NCI-H2196 (cell line): ENCODE data around the gene F11R.
"Not testable (repeated sequence)": the region's sequence is repeated elsewhere in the genome, so short reads cannot be mapped to it uniquely, and the experiment has no call there.

Source experiments
- DNase-seq: peaks from one replicate; lab custom pipeline; 2025; ENCODE audit not compliant: unreplicated experiment; lab: John Stamatoyannopoulos, UW

F11R gene

DNA sequence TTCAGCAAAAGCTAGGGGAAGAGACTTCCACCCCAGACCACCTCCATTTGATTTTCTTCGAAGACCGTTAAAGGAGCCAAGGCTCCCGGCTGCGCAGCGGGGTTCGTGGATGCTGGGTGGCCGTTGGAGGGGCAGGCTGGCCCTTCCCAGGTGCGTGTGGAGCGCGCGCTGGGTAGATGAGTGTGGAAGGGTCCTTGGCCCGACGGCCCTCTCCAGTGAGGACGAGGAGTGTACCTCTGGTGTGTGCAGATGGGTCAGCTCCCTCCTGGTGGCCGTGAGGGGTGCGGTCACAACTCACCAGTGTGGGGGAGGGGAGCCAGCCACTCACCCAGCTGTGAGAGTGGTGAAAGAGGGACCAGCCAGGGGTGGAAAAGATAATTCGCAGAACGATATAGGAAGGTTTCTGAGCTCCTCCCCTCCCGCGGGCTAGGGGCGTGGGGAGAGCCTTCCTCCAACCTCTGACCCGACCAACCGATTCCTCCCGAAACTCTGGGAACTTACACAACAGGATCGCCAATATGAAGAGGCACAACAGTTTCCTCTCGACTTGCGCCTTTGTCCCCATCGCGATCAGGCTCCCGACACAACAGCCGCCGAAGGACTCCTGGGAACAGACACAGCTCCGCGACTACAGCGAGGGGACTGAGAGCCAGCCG is at the start of gene F11R:
Gene F11R, minus strand, starts transcription at position 644 of the 656 bp plus-strand sequence. Its CDS starts 79 bp downstream, at position 565.
- peak; percentile 67 for DNase-seq

DNA sequence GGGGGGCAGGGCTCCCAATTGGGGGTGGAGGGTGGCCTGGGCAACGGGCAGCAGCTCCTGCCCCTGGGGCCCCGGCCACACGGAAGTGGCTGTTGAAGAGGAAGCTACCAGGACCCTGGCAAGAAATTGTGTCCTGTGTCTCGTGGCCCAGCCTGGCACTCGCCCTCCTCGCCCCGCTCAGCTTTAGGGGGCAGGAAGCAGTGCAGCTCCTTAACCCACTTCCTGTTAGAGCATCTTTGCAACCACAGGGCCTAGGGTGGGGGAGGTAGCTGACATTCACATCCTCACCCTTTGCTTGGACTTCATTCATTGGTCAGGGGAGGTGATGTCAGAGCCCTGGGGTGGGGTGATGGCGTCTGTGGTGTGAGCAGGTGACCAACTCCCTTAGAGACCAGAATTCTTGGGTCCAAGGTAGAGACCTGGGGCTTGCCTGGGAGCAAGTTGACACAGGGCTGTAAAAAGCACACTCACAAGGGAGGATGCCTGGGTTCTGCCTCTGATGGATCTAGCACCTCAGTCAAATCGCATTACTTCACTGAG is 48.8 kb upstream of the F11R start, which contains the start of gene ARHGAP30:
Gene ARHGAP30, minus strand, starts transcription at position 161 of the 540 bp plus-strand sequence. CDS start 267 bp downstream, outside the sequence.
- DNase-seq: no peak

DNA sequence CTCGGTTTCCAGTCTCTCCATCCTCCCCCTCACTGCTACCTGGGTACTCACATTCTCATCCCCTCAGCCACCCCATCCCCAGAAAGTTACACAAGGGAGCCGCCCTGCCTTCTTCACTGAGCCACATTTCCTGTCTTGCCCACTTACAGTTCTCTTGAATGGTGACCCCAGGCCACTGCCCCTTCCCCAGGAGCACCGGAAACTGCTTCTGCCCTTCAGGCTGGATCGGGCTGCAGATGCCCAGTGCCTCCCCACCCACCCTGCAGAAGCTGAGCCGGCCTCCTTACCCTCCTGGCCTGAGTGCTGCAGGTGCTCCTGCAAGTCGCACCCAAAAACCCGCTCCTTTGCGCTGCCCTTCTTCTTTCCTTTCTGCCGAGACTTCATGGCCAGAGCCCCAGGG is 48.3 kb upstream of the F11R start:
- no peak for DNase-seq

DNA sequence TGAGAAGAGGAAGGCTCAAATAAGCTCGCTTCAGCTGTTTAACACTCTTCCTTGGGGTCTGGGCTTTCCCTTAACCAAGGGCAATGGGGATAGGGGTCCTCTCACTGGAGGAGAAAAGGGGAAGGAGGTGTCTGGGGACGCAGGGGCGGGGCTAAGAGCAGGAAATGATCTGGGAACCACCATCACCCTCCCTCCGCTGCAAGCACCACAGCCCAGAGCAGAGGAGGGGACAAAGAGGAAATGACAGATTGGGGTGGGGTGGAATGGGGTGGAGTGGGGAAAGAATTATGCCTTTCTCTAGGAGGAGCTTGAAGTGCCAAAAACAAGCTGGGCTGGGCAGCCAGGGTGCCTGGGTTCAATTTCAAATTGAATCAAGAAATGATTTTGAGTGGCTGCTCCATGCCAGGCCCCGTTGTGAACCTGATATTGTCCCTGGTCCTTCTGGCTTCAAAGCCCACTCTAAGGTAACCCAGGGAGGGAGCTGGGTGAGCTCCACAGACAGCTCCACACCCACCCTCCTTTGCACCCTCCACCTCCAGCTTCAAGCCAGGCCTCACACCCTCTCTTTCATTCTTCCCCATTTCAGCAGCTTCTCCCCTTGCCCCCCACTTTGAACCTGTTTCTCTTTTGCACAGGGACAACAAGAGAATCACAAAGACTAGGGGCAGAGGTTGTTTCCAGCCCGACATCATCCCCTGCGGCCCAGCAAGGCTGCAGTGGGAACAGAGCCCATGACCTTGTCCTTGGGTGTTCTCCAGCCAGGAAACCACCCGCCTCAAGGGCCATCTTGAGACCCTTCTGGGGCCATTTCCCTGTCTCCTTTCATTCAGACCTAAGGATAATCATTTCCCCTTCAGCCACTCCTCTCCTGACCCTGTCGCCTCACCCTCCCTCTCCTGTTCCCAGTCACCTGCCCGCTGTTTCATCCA is 47.6 kb upstream of the F11R start:
- no peak for DNase-seq

- no peak for DNase-seq
Observed at GRCh38 chr1:161066694-161067093, 45.7 kb upstream of the F11R start.

- not testable (repeated sequence) for DNase-seq
Observed at GRCh38 chr1:161065681-161066080, 44.7 kb upstream of the F11R start.

DNA sequence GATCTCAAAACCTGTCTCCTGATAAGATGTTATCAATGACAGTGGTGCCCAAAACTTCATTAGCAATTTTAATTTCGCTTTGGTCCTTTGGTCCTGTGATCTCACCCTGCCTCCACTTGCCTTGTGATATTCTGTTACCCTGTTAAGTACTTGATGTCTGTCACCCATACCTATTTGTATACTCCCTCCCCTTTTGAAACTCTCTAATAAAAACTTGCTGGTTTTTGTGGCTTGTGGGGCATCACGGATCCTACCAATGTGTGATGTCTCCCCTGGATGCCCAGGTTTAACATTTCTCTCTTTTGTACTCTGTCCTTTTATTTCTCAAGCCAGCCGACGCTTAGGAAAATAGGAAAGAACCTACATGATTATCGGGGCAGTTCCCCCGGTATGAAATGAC is 43.0 kb upstream of the F11R start:
- DNase-seq: not testable (repeated sequence)

GRCh38 chr1:161061419-161061818 is 40.5 kb upstream of the F11R start:
- DNase-seq: no peak

- DNase-seq: no peak
Observed at GRCh38 chr1:161059293-161059692, 38.3 kb upstream of the F11R start.

DNA sequence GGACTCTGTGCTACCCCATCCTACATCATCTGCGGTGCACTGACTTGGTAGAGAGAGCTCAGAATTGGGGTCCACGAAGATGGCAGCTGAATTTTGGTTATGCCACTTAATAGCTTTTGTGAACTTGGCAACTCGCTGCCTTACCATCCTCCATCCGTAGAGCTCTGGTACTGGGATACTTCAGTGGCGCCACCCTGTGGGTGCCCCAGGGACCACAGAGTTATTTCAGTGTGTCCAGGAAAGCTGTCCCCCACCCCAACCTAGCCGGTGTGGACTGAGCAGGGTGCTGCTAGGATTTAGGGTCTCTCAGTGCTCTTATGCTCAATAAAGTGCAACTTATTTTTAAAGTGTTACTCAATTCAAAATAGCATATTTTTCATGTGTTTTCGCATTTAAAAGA is 33.9 kb upstream of the F11R start:
- DNase-seq: no peak

GRCh38 chr1:161054232-161054631 is 33.3 kb upstream of the F11R start:
- no peak for DNase-seq

DNA sequence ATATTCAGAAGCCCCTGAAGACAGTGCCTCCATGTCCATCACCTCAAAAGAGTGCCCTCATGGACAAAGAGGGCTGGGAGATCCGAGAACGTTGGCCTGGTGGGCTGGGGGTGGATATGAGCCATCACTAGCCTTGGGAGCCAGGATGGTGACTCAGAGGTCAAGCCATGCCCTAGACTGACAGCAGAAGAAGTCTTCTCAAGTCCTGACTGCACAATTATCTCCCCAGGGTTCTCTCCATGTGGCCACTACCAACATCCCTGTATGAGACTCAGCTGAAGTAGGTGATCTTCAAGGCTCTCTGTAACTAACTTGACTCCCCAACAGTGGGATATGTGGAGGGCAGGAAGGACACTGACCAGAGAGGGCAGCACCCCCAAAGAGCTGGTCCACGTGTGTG is 31.9 kb upstream of the F11R start:
- no peak for DNase-seq

DNA sequence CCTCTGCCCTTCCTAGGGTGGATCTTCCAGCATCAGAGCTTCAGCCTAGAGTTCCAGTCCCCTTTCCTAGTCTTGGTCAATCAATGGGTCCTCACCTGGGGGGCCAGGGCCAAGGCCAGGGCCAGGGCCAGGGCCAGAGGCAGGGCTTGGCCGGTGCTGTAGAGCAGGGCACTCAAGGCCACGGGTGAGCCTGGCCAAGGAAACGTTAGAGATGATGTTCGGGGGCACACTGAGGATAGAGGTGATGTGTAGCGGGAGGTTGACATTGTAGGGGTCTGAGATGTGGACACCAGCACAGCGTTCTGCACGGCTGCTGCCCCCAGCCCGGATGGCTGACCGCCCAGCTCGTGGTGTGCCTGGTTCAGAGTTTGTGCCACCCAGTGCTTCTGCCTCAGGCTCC is 30.3 kb upstream of the F11R start:
- no peak for DNase-seq

DNA sequence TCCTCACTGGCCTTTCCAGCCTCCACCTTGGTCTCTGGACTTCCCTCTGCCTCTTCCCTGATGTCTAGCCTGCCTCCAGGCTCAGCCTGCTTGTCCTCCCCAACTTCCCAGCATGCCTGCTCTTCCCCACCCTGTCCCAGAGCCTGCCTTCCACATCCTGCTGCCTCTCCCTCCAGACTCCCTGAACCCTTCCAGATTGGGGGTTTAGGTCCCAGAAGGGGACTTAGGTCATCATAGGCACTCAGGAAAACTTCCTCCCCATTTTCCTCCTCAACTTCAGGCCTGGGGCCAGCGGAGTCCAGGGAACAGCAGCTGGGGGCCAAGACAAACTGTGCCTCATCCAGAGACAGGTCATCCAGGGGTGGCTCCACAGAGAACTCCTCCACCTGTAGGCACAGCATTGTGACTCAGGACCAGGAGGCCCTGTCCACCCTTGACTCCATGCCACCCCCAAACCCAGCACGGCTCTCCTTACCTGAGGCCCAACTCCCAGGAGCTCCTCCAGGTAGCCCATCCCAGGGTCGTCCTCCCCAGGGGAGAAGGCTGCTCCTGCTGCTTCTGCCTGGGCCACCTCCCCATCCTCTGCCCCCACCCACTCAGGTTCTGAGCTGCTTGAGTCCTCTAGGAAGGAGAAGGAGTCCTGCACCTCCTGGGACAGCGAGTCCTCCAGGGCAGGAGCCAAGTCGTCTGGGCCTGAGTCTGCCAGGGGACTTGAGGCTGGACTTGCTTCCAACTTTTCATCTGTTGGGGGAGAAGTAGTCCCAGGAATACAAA is 28.2 kb upstream of the F11R start:
- DNase-seq: no peak

GRCh38 chr1:161047436-161048420 is 26.8 kb upstream of the F11R start:
- DNase-seq: no peak

DNA sequence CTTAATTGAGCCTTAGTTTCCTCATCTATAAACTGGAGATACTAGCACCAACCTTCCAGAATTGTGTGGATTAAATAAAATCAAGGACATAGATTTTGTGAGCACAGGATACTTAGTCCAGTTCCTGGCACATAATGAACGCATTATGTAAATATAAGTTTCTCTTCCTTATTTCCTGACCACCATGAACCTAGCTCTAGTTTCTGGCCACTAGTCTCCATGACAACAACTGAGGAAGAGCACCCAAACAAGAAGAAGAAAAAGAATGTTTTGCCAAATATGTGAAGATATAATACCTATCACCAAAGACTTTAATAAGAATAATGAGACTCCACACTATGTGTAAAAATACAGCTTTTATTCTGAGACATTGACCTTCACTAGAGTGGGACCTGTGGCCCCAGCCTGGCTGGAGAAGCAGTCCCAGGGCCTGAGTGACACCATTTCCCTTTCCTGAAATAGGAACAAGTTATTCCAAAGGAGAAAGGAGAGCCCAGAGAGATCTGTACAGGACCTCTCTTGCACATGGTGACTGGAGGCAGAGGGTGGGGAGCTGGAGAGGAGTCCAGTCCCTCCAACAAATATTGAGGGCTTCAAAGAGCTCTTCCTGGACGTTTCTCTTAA is 25.8 kb upstream of the F11R start:
- no peak for DNase-seq

GRCh38 chr1:161045736-161046604 is 25.0 kb upstream of the F11R start, which contains the start of gene USF1:
Gene USF1, minus strand, starts transcription at chr1:161045977. Its CDS starts 2,702 bp downstream, at chr1:161043275.
- DNase-seq: peak; percentile 91
